ENCODE measurements around the gene ARL15. TPM values are rescaled to one million over a fixed set of nuclear protein-coding genes. Genes with fewer than 3 reads are reported as not detected.
"Not testable (repeated sequence)": the region's sequence is repeated elsewhere in the genome, so short reads cannot be mapped to it uniquely, and the experiment has no call there.

ARL15 gene
- total RNA-seq, 1 donor from 2014 or later: 16.9 TPM

GRCh38 chr5:54073131-54073530, 237.2 kb downstream of the ARL15 start:
- no peak overlapping the region for H3K27ac Mint-ChIP-seq
- no peak overlapping the region for H3K4me3 Mint-ChIP-seq
- TF ChIP-seq CTCF (conservative IDR thresholded peaks at IDR 0.05): no peak
- no peaks in the 10 kb centered on the region for H3K27me3 Mint-ChIP-seq
- DNase-seq (ENCODE audit: extremely low spot score, unreplicated experiment): no peak
- no peaks in the 10 kb centered on the region for H3K4me1 Mint-ChIP-seq (ENCODE audit: unreplicated experiment)
- H3K9me3 Mint-ChIP-seq: no peaks in the 10 kb centered on the region
- no peaks in the 10 kb centered on the region for H3K36me3 Mint-ChIP-seq

- Mint-ChIP-seq H3K36me3 (no peaks in the 10 kb centered on the region), H3K9me3 (no peaks in the 10 kb centered on the region), H3K27me3 (no peaks in the 10 kb centered on the region), H3K27ac (no peak overlapping the region), H3K4me3 (no peak overlapping the region), H3K4me1 (ENCODE audit: unreplicated experiment) (no peaks in the 10 kb centered on the region)
- DNase-seq (ENCODE audit: extremely low spot score, unreplicated experiment): no peak
- no peak for TF ChIP-seq CTCF (conservative IDR thresholded peaks at IDR 0.05)
Observed at GRCh38 chr5:54066433-54066832, 243.9 kb downstream of the ARL15 start.

- DNase-seq (ENCODE audit: extremely low spot score, unreplicated experiment): no peak
- Mint-ChIP-seq H3K36me3 (no peaks in the 10 kb centered on the region), H3K4me1 (ENCODE audit: unreplicated experiment) (no peaks in the 10 kb centered on the region), H3K27ac (no peak overlapping the region), H3K4me3 (no peak overlapping the region), H3K9me3 (no peaks in the 10 kb centered on the region), H3K27me3 (no peaks in the 10 kb centered on the region)
- TF ChIP-seq CTCF (conservative IDR thresholded peaks at IDR 0.05): no peak
Observed at GRCh38 chr5:54063817-54064216, 246.6 kb downstream of the ARL15 start.

- no peak for TF ChIP-seq CTCF (conservative IDR thresholded peaks at IDR 0.05)
- Mint-ChIP-seq H3K36me3 (no peaks in the 10 kb centered on the region), H3K9me3 (no peaks in the 10 kb centered on the region), H3K27me3 (no peaks in the 10 kb centered on the region), H3K4me3 (no peak overlapping the region), H3K4me1 (ENCODE audit: unreplicated experiment) (no peaks in the 10 kb centered on the region), H3K27ac (no peak overlapping the region)
- DNase-seq (ENCODE audit: extremely low spot score, unreplicated experiment): no peak
Observed at GRCh38 chr5:54062958-54063357, 247.4 kb downstream of the ARL15 start.

GRCh38 chr5:54060919-54061318, 249.5 kb downstream of the ARL15 start:
- H3K4me3 Mint-ChIP-seq; H3K36me3 Mint-ChIP-seq; H3K9me3 Mint-ChIP-seq; H3K27ac Mint-ChIP-seq; H3K4me1 Mint-ChIP-seq (ENCODE audit: unreplicated experiment); H3K27me3 Mint-ChIP-seq; DNase-seq (ENCODE audit: extremely low spot score, unreplicated experiment): not testable (repeated sequence)

GRCh38 chr5:54049963-54050362, 260.4 kb downstream of the ARL15 start:
- TF ChIP-seq CTCF (conservative IDR thresholded peaks at IDR 0.05): no peak
- no peaks in the 10 kb centered on the region for H3K36me3 Mint-ChIP-seq
- no peak overlapping the region for H3K4me3 Mint-ChIP-seq
- no peaks in the 10 kb centered on the region for H3K9me3 Mint-ChIP-seq
- no peak overlapping the region for H3K27ac Mint-ChIP-seq
- no peak for DNase-seq (ENCODE audit: extremely low spot score, unreplicated experiment)
- H3K4me1 Mint-ChIP-seq (ENCODE audit: unreplicated experiment): no peaks in the 10 kb centered on the region
- H3K27me3 Mint-ChIP-seq: no peaks in the 10 kb centered on the region
